GM23338 (cell line): ENCODE data around the gene KLK5. TPM values are rescaled to one million over a fixed set of nuclear protein-coding genes. Genes with fewer than 3 reads are reported as not detected.

Experiments
- ATAC-seq: fragments of 200-7000 bp; cut with Tn5 transposase; 3 replicates; pipeline ENCODE4 v1.9.1; 2020
- DNase-seq: peaks from one replicate; pipeline ENCODE4 v3.0.0-alpha.2; 2015; ENCODE audit warnings: low spot score
- H2AFZ ChIP-seq: fragments of 200-600 bp; sonication (generic); 2 replicates; pipeline ENCODE4 v1.8.0; 2016; ENCODE audit warnings: antibody characterized with exemption, mild to moderate bottlenecking, moderate library complexity
- H3F3A ChIP-seq: fragments of 200-600 bp; sonication (generic); replicated peaks from 2 replicates; pipeline ENCODE4 v1.8.0; 2017; ENCODE audit warnings: antibody characterized with exemption, mixed run types, low read depth
- H3K27ac ChIP-seq: fragments of 200-600 bp; sonication (generic); 2 replicates; pipeline ENCODE4 v1.6.1; 2016; ENCODE audit warnings: low read depth
- H3K27me3 ChIP-seq: fragments of 200-600 bp; sonication (generic); 2 replicates; pipeline ENCODE4 v1.8.0; 2016; ENCODE audit warnings: mild to moderate bottlenecking, mixed run types, moderate library complexity; ENCODE audit not compliant: insufficient read depth
- H3K36me3 ChIP-seq: fragments of 200-600 bp; sonication (generic); 2 replicates; pipeline ENCODE4 v1.8.0; 2016; ENCODE audit warnings: mild to moderate bottlenecking; ENCODE audit not compliant: insufficient read depth
- H3K4me1 ChIP-seq: fragments of 200-600 bp; sonication (generic); 2 replicates; pipeline ENCODE4 v1.8.0; 2016; ENCODE audit warnings: mild to moderate bottlenecking, moderate library complexity; ENCODE audit not compliant: insufficient read depth
- H3K4me2 ChIP-seq: fragments of 200-600 bp; sonication (generic); 2 replicates; pipeline ENCODE4 v1.7.1; 2017; ENCODE audit warnings: mixed run types
- H3K4me3 ChIP-seq: fragments of 200-600 bp; sonication (generic); 2 replicates; pipeline ENCODE4 v1.6.1; 2016; ENCODE audit warnings: mixed run types
- H3K79me2 ChIP-seq: fragments of 200-600 bp; sonication (generic); replicated peaks from 2 replicates; pipeline ENCODE4 v1.8.0; 2017; ENCODE audit warnings: mild to moderate bottlenecking; ENCODE audit not compliant: insufficient read depth
- H3K9me2 ChIP-seq: fragments of 200-600 bp; sonication (generic); 2 replicates; pipeline ENCODE4 v1.8.0; 2017; ENCODE audit not compliant: insufficient read depth
- H4K20me1 ChIP-seq: fragments of 200-600 bp; sonication (generic); replicated peaks from 2 replicates; pipeline ENCODE4 v1.8.0; 2017; ENCODE audit warnings: mild to moderate bottlenecking; ENCODE audit not compliant: insufficient read depth
- H3K27ac Mint-ChIP-seq: 2 replicates; pipeline ENCODE4 v1.8.0; 2020; ENCODE audit warnings: inconsistent platforms, mild to moderate bottlenecking, moderate library complexity, mixed read lengths
- H3K27me3 Mint-ChIP-seq: 3 replicates; pipeline ENCODE4 v1.8.0; 2022; ENCODE audit warnings: low read depth, mild to moderate bottlenecking, moderate library complexity, mixed read lengths, inconsistent platforms; ENCODE audit not compliant: insufficient read depth, poor library complexity
- H3K36me3 Mint-ChIP-seq: 3 replicates; pipeline ENCODE4 v1.8.0; 2021; ENCODE audit warnings: low read depth, mild to moderate bottlenecking, inconsistent platforms, moderate library complexity, mixed read lengths
- H3K4me1 Mint-ChIP-seq: 3 replicates; pipeline ENCODE4 v1.8.0; 2020; ENCODE audit warnings: mild to moderate bottlenecking, inconsistent platforms, mixed read lengths
- H3K4me3 Mint-ChIP-seq: 3 replicates; pipeline ENCODE4 v1.8.0; 2021; ENCODE audit warnings: moderate library complexity, mild to moderate bottlenecking, inconsistent platforms, mixed read lengths
- H3K9me3 Mint-ChIP-seq: 3 replicates; pipeline ENCODE4 v1.8.0; 2020; ENCODE audit warnings: moderate library complexity, mild to moderate bottlenecking, inconsistent platforms, mixed read lengths
- CREB1 ChIP-seq: fragments of 250-450 bp; sonication (Bioruptor Pico); IDR thresholded peaks from 2 replicates; pipeline ENCODE4 v1.5.0; 2020; ENCODE audit warnings: low read depth, mild to moderate bottlenecking, moderate library complexity
- EZH2 ChIP-seq: fragments of 200-600 bp; sonication (generic); IDR thresholded peaks from one replicate; pipeline ENCODE4 v1.8.0; 2017; ENCODE audit warnings: antibody characterized with exemption, mild to moderate bottlenecking, low read depth; ENCODE audit not compliant: unreplicated experiment
- EZH2phosphoT487 ChIP-seq: fragments of 200-600 bp; sonication (generic); IDR thresholded peaks from one replicate; pipeline ENCODE4 v1.8.1; 2018; ENCODE audit warnings: antibody characterized with exemption; ENCODE audit not compliant: unreplicated experiment
- JUNB ChIP-seq: IDR thresholded peaks from one replicate; pipeline ENCODE4 v1.6.1; 2016; ENCODE audit warnings: antibody characterized with exemption; ENCODE audit not compliant: unreplicated experiment
- NANOG ChIP-seq: IDR thresholded peaks from 2 replicates; pipeline ENCODE4 v1.6.1; 2016; ENCODE audit warnings: antibody characterized with exemption, borderline replicate concordance
- POLR2AphosphoS5 ChIP-seq: IDR thresholded peaks from 2 replicates; pipeline ENCODE4 v1.6.1; 2016; ENCODE audit warnings: antibody characterized with exemption, low read depth
- STAT1 ChIP-seq: IDR thresholded peaks from one replicate; pipeline ENCODE4 v1.6.1; 2016; ENCODE audit warnings: antibody characterized with exemption; ENCODE audit not compliant: unreplicated experiment
- ZNF114 ChIP-seq: fragments of 250-450 bp; sonication (Bioruptor Pico); IDR thresholded peaks from 2 replicates; pipeline ENCODE4 v1.5.0; 2020; ENCODE audit warnings: mild to moderate bottlenecking, moderate library complexity
- ZNF331 ChIP-seq: fragments of 250-450 bp; sonication (Bioruptor Pico); IDR thresholded peaks from 2 replicates; pipeline ENCODE4 v1.5.0; 2020; ENCODE audit warnings: low read depth, mild to moderate bottlenecking, moderate library complexity
- ZNF462 ChIP-seq: fragments of 250-450 bp; sonication (Bioruptor Pico); IDR thresholded peaks from 2 replicates; pipeline ENCODE4 v1.5.0; 2020; ENCODE audit warnings: mild to moderate bottlenecking, moderate library complexity
- polyA plus RNA-seq: library from polyadenylated mRNA; unstranded; fragments of >200 nt; fragmentation: Nextera tagmentation; extraction: Ambion mirVana; gene quantifications from 2 replicates; pipeline ENCODE4 v1.2.1, GENCODE V29; 2016
- total RNA-seq: library from RNA; depleted of rRNA; stranded (reverse); fragments of >200 nt; shearing (Covaris generic); gene quantifications from 2 replicates; pipeline ENCODE4 v1.2.3, GENCODE V29; 2014
- TF ChIP-seq, protein P1 (sequence below): IDR thresholded peaks from 2 replicates; pipeline ENCODE4 v1.6.1; 2016; ENCODE audit warnings: antibody characterized with exemption
- TF ChIP-seq, protein P2 (sequence below), 2 experiments: fragments of 200-600 bp in 1 of 2; sonication (generic) in 1 of 2; conservative IDR thresholded peaks; 2 replicates each; pipeline versions ENCODE4 v1.5.1 to v1.6.1; 2016 to 2017; ENCODE audit warnings: antibody characterized with exemption in 2 of 2, low read depth in 2 of 2, mild to moderate bottlenecking in 2 of 2, moderate library complexity in 1 of 2
- TF ChIP-seq, protein P3 (sequence below): IDR thresholded peaks from one replicate; pipeline ENCODE4 v1.6.1; 2018; ENCODE audit warnings: antibody characterized with exemption; ENCODE audit not compliant: unreplicated experiment

Gene KLK5
- total and polyA plus RNA-seq, 2 experiments from 2014 or later, result 0.66 TPM; not detected in 1

GRCh38 chr19:50994129-50994528 is 41.3 kb upstream of the KLK5 start:
- Mint-ChIP-seq H3K27ac (no peak overlapping the region), H3K36me3 (no peaks in the 10 kb centered on the region), H3K27me3 (peaks cover 16% of the 10 kb centered on the region), H3K9me3 (peaks cover 7% of the 10 kb centered on the region), H3K4me1 (no peaks in the 10 kb centered on the region), H3K4me3 (no peak overlapping the region)
- H4K20me1 ChIP-seq, result no peaks in the 10 kb centered on the region
- H3K4me3 ChIP-seq, result no peak overlapping the region
- no peaks in the 10 kb centered on the region for H3K79me2 ChIP-seq
- H2AFZ ChIP-seq, result no peak overlapping the region
- H3K4me1 ChIP-seq, result no peaks in the 10 kb centered on the region
- DNase-seq, result no peak
- H3K4me2 ChIP-seq, result no peak overlapping the region
- TF ChIP-seq JUNB (no peak), ZNF462 (CRISPR knock-in tag) (no peak), EZH2phosphoT487 (no peak), EZH2 (no peak), CREB1 (CRISPR knock-in tag) (no peak), STAT1 (no peak), POLR2AphosphoS5 (no peak), ZNF114 (CRISPR knock-in tag) (no peak), NANOG (no peak), ZNF331 (CRISPR knock-in tag) (no peak)
- TF ChIP-seq, protein P1, sequence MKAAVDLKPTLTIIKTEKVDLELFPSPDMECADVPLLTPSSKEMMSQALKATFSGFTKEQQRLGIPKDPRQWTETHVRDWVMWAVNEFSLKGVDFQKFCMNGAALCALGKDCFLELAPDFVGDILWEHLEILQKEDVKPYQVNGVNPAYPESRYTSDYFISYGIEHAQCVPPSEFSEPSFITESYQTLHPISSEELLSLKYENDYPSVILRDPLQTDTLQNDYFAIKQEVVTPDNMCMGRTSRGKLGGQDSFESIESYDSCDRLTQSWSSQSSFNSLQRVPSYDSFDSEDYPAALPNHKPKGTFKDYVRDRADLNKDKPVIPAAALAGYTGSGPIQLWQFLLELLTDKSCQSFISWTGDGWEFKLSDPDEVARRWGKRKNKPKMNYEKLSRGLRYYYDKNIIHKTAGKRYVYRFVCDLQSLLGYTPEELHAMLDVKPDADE, result no peak
- TF ChIP-seq, protein P2, sequence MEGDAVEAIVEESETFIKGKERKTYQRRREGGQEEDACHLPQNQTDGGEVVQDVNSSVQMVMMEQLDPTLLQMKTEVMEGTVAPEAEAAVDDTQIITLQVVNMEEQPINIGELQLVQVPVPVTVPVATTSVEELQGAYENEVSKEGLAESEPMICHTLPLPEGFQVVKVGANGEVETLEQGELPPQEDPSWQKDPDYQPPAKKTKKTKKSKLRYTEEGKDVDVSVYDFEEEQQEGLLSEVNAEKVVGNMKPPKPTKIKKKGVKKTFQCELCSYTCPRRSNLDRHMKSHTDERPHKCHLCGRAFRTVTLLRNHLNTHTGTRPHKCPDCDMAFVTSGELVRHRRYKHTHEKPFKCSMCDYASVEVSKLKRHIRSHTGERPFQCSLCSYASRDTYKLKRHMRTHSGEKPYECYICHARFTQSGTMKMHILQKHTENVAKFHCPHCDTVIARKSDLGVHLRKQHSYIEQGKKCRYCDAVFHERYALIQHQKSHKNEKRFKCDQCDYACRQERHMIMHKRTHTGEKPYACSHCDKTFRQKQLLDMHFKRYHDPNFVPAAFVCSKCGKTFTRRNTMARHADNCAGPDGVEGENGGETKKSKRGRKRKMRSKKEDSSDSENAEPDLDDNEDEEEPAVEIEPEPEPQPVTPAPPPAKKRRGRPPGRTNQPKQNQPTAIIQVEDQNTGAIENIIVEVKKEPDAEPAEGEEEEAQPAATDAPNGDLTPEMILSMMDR (conservative IDR thresholded peaks at IDR 0.05; ENCODE audit: low read depth in 2 of 2), result no peak
- TF ChIP-seq, protein P3, sequence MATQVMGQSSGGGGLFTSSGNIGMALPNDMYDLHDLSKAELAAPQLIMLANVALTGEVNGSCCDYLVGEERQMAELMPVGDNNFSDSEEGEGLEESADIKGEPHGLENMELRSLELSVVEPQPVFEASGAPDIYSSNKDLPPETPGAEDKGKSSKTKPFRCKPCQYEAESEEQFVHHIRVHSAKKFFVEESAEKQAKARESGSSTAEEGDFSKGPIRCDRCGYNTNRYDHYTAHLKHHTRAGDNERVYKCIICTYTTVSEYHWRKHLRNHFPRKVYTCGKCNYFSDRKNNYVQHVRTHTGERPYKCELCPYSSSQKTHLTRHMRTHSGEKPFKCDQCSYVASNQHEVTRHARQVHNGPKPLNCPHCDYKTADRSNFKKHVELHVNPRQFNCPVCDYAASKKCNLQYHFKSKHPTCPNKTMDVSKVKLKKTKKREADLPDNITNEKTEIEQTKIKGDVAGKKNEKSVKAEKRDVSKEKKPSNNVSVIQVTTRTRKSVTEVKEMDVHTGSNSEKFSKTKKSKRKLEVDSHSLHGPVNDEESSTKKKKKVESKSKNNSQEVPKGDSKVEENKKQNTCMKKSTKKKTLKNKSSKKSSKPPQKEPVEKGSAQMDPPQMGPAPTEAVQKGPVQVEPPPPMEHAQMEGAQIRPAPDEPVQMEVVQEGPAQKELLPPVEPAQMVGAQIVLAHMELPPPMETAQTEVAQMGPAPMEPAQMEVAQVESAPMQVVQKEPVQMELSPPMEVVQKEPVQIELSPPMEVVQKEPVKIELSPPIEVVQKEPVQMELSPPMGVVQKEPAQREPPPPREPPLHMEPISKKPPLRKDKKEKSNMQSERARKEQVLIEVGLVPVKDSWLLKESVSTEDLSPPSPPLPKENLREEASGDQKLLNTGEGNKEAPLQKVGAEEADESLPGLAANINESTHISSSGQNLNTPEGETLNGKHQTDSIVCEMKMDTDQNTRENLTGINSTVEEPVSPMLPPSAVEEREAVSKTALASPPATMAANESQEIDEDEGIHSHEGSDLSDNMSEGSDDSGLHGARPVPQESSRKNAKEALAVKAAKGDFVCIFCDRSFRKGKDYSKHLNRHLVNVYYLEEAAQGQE, result no peak
- no peaks in the 10 kb centered on the region for H3F3A ChIP-seq
- H3K36me3 ChIP-seq, result no peaks in the 10 kb centered on the region
- ATAC-seq, result no peak
- no peaks in the 10 kb centered on the region for H3K27me3 ChIP-seq
- no peaks in the 10 kb centered on the region for H3K9me2 ChIP-seq
- H3K27ac ChIP-seq, result no peak overlapping the region
